KBM-7 (cell line): ENCODE results near the gene CEP63.

Experiments used
- DNase-seq: peaks from one replicate; pipeline ENCODE4 v3.0.0-alpha.2; 2015
- in situ Hi-C: fragments of 300-500 bp; cut with MboI; formaldehyde crosslinking; loops from 2 replicates; pipeline ENCODE4 v1.14.3; 2020; ENCODE audit warnings: low sequenced_read_pairs, low pct_unique_long_range_greater_than_20kb, mixed read lengths

The CEP63 gene

GRCh38 chr3:134485718-134486576, at the start of gene CEP63, which contains the start of gene ANAPC13:
Gene CEP63 (plus strand): TSS chr3:134486057. CDS start chr3:134495321, 9,264 bp downstream.
Gene ANAPC13 (minus strand): TSS chr3:134485985. CDS start chr3:134482904, 3,081 bp downstream.
- in situ Hi-C loops = no loop called here
- peak; percentile 99 for DNase-seq

GRCh38 chr3:134437211-134437752, 48.6 kb upstream of the CEP63 start:
- DNase-seq = no peak
- in situ Hi-C loops = no loop called here

GRCh38 chr3:134441321-134441720, 44.5 kb upstream of the CEP63 start:
- no peak for DNase-seq
- in situ Hi-C loops = no loop called here

GRCh38 chr3:134441821-134442220, 44.0 kb upstream of the CEP63 start:
- in situ Hi-C loops = no loop called here
- no peak for DNase-seq

GRCh38 chr3:134445095-134445494, 40.8 kb upstream of the CEP63 start:
- in situ Hi-C loops = no loop called here
- no peak for DNase-seq

- in situ Hi-C loops = no loop called here
- no peak for DNase-seq
Observed at GRCh38 chr3:134445636-134446035, 40.2 kb upstream of the CEP63 start.

- no peak for DNase-seq
- in situ Hi-C loops = no loop called here
Observed at GRCh38 chr3:134446800-134447199, 39.1 kb upstream of the CEP63 start.

- DNase-seq = no peak
- in situ Hi-C loops = no loop called here
Observed at GRCh38 chr3:134447351-134447750, 38.5 kb upstream of the CEP63 start.

- DNase-seq = no peak
- in situ Hi-C loops = no loop called here
Observed at GRCh38 chr3:134448664-134449063, 37.2 kb upstream of the CEP63 start.

GRCh38 chr3:134449277-134449676, 36.6 kb upstream of the CEP63 start:
- in situ Hi-C loops = no loop called here

GRCh38 chr3:134449951-134450350, 35.9 kb upstream of the CEP63 start:
- in situ Hi-C loops = loop anchor here (25.0 kb wide), 1 partner anchor 238 kb away; no protein-coding TSS in a partner anchor
- DNase-seq = peak; percentile 19

More at GRCh38 chr3:134449277-134449676, 36.6 kb upstream of the CEP63 start:
- no peak for DNase-seq

GRCh38 chr3:134453631-134454030, 32.2 kb upstream of the CEP63 start:
- DNase-seq = no peak

GRCh38 chr3:134457376-134458074, 28.3 kb upstream of the CEP63 start:
- no peak for DNase-seq
- in situ Hi-C loops = loop anchor here (25.0 kb wide), 1 partner anchor 245 kb away; no protein-coding TSS in a partner anchor

More at GRCh38 chr3:134453631-134454030, 32.2 kb upstream of the CEP63 start:
- in situ Hi-C loops = loop anchor here (25.0 kb wide), 1 partner anchor 241 kb away; no protein-coding TSS in a partner anchor

- no peak for DNase-seq
- in situ Hi-C loops = loop anchor here (25.0 kb wide), 1 partner anchor 246 kb away; no protein-coding TSS in a partner anchor
Observed at GRCh38 chr3:134458406-134458945, 27.4 kb upstream of the CEP63 start.

GRCh38 chr3:134459562-134459961, 26.3 kb upstream of the CEP63 start:
- no peak for DNase-seq
- in situ Hi-C loops = loop anchor here (25.0 kb wide), 1 partner anchor 247 kb away; no protein-coding TSS in a partner anchor

- DNase-seq = no peak
- in situ Hi-C loops = loop anchor here (25.0 kb wide), 1 partner anchor 249 kb away; no protein-coding TSS in a partner anchor
Observed at GRCh38 chr3:134460965-134461364, 24.9 kb upstream of the CEP63 start.

GRCh38 chr3:134462331-134462941, 23.4 kb upstream of the CEP63 start:
- in situ Hi-C loops = loop anchor here (25.0 kb wide), 1 partner anchor 250 kb away; no protein-coding TSS in a partner anchor
- DNase-seq = no peak

- DNase-seq = no peak
- in situ Hi-C loops = loop anchor here (25.0 kb wide), 1 partner anchor 251 kb away; no protein-coding TSS in a partner anchor
Observed at GRCh38 chr3:134463676-134464063, 22.2 kb upstream of the CEP63 start.
